Effector CD4-positive, alpha-beta T cell (primary cell): ENCODE data around the gene CCDC170.
"Not testable (repeated sequence)": the region's sequence is repeated elsewhere in the genome, so short reads cannot be mapped to it uniquely, and the experiment has no call there.

ENCODE experiments used
- DNase-seq: peaks from one replicate; pipeline ENCODE4 v3.0.0-alpha.2; 2020

CCDC170 gene

GRCh38 chr6:151494235-151494935 is 568 bp downstream of the CCDC170 start:
- DNase-seq, result no peak

GRCh38 chr6:151494936-151495320 is 1.1 kb downstream of the CCDC170 start:
- no peak for DNase-seq

GRCh38 chr6:151495380-151495779 is 1.6 kb downstream of the CCDC170 start:
- no peak for DNase-seq

GRCh38 chr6:151497905-151498304 is 4.1 kb downstream of the CCDC170 start:
- DNase-seq, result no peak

GRCh38 chr6:151498327-151498726 is 4.5 kb downstream of the CCDC170 start:
- DNase-seq, result no peak

GRCh38 chr6:151499551-151499950 is 5.7 kb downstream of the CCDC170 start:
- DNase-seq, result no peak

- no peak for DNase-seq
Observed at GRCh38 chr6:151501511-151502136, 7.8 kb downstream of the CCDC170 start.

GRCh38 chr6:151502499-151502898 is 8.7 kb downstream of the CCDC170 start:
- no peak for DNase-seq

GRCh38 chr6:151506761-151507160 is 12.9 kb downstream of the CCDC170 start:
- DNase-seq, result no peak

- no peak for DNase-seq
Observed at GRCh38 chr6:151509048-151509447, 15.2 kb downstream of the CCDC170 start.

GRCh38 chr6:151512481-151512880 is 18.7 kb downstream of the CCDC170 start:
- DNase-seq, result no peak

GRCh38 chr6:151514000-151514730 is 20.3 kb downstream of the CCDC170 start:
- DNase-seq, result no peak

- DNase-seq, result not testable (repeated sequence)
Observed at GRCh38 chr6:151518992-151519391, 25.2 kb downstream of the CCDC170 start.

- DNase-seq, result no peak
Observed at GRCh38 chr6:151523034-151523433, 29.2 kb downstream of the CCDC170 start.

GRCh38 chr6:151524059-151524458 is 30.2 kb downstream of the CCDC170 start:
- DNase-seq, result no peak

GRCh38 chr6:151534576-151534975 is 40.8 kb downstream of the CCDC170 start:
- no peak for DNase-seq

GRCh38 chr6:151535476-151536187 is 41.8 kb downstream of the CCDC170 start:
- no peak for DNase-seq

GRCh38 chr6:151536188-151536479 is 42.3 kb downstream of the CCDC170 start:
- no peak for DNase-seq

- DNase-seq, result no peak
Observed at GRCh38 chr6:151537556-151537955, 43.7 kb downstream of the CCDC170 start.

GRCh38 chr6:151539506-151540268 is 45.9 kb downstream of the CCDC170 start:
- DNase-seq, result no peak

- DNase-seq, result no peak
Observed at GRCh38 chr6:151544453-151544852, 50.6 kb downstream of the CCDC170 start.

- DNase-seq, result not testable (repeated sequence)
Observed at GRCh38 chr6:151544884-151545283, 51.1 kb downstream of the CCDC170 start.
